ENCODE results near the gene OBI1. TPM values are rescaled to one million over a fixed set of nuclear protein-coding genes. Genes with fewer than 3 reads are reported as not detected.
A peak's percentile ranks its signal among the peaks of the same experiment; 100 is the strongest.

OBI1 gene
- total and polyA plus RNA-seq, 2 donors (not counting 3 experiments of a cell fraction or from before 2014, with no cell fraction given): 5.0 to 16.1 TPM

- peaks cover 82 to 96% of the 10 kb centered on the region in 2 experiments for H3K27me3 ChIP-seq (ENCODE audit: control insufficient read depth in 2 of 2, insufficient read depth in 2 of 2, low read length in 2 of 2)
- dilution Hi-C loops (cut with MboI; ENCODE audit: extremely low pct_ligation_motif_present, low sequenced_read_pairs) (no loop called here), intact Hi-C loops (cut with micrococcal nuclease) (loop anchor here (2.0 to 5.0 kb wide), 2 partner anchors 52 to 277 kb away; no protein-coding TSS in a partner anchor)
- H3K4me2 ChIP-seq (ENCODE audit: insufficient read depth, low read length): no peak overlapping the region
- H3K4me3 ChIP-seq (replicated peaks in 1 of 3; ENCODE audit: insufficient read depth in 1 of 3, low read depth in 1 of 3, low read length in 3 of 3): no peak overlapping the region
- DNase-seq (ENCODE audit: low read depth, low spot score): no peak
- CTCF ChIA-PET: no interaction called here
- no peaks in the 10 kb centered on the region for H4K20me1 ChIP-seq (replicated peaks; ENCODE audit: control insufficient read depth, extremely low read depth, insufficient read depth, low read length)
- no peak for FAIRE-seq
- H2AFZ ChIP-seq (ENCODE audit: low read depth, low read length): no peak overlapping the region
- peaks cover 6% of the 10 kb centered on the region for H3K4me1 ChIP-seq (ENCODE audit: control insufficient read depth, extremely low read depth, insufficient read depth, low read length)
- BruUV-seq (replicated peaks): no TSS peak
- H3K27ac ChIP-seq (ENCODE audit: insufficient read depth, low read depth, low read length): no peak overlapping the region
- no peaks in the 10 kb centered on the region for H3K79me2 ChIP-seq (ENCODE audit: control insufficient read depth, insufficient read depth, low read length)
- TF ChIP-seq POLR2A (IDR thresholded peaks at IDR 0.05; ENCODE audit: low read depth, low read length) (no peak), MYC (IDR thresholded peaks at IDR 0.05; ENCODE audit: low read depth, low read length) (no peak), MAX (IDR thresholded peaks at IDR 0.05; ENCODE audit: insufficient read depth, insufficient read length) (no peak)
- no peaks in the 10 kb centered on the region for H3K36me3 ChIP-seq (ENCODE audit: control insufficient read depth in 2 of 2, extremely low read depth in 1 of 2, insufficient read depth in 2 of 2, low read length in 2 of 2)
- no peaks in the 10 kb centered on the region for H3K9me1 ChIP-seq (replicated peaks; ENCODE audit: control insufficient read depth, extremely low read depth, insufficient read depth, low read length)
- POLR2A ChIA-PET: no interaction called here
- no peak overlapping the region for H3K9ac ChIP-seq (replicated peaks; ENCODE audit: extremely low read depth, insufficient read depth, low read length)
- no peaks in the 10 kb centered on the region for H3K9me3 ChIP-seq (replicated peaks; ENCODE audit: control insufficient read depth, insufficient read depth, low read length)
Measured at GRCh38 chr13:78598966-78599644, 59.9 kb downstream of the OBI1 start.

- Histone ChIP-seq H3K9me1 (replicated peaks; ENCODE audit: control insufficient read depth, extremely low read depth, insufficient read depth, low read length) (no peaks in the 10 kb centered on the region), H3K9ac (replicated peaks; ENCODE audit: extremely low read depth, insufficient read depth, low read length) (no peak overlapping the region), H4K20me1 (replicated peaks; ENCODE audit: control insufficient read depth, extremely low read depth, insufficient read depth, low read length) (no peaks in the 10 kb centered on the region), H3K27ac (ENCODE audit: insufficient read depth, low read depth, low read length) (no peak overlapping the region), H3K27me3 (ENCODE audit: control insufficient read depth in 2 of 2, insufficient read depth in 2 of 2, low read length in 2 of 2) (peaks cover 85 to 96% of the 10 kb centered on the region in 2 experiments), H3K4me3 (replicated peaks in 1 of 3; ENCODE audit: insufficient read depth in 1 of 3, low read depth in 1 of 3, low read length in 3 of 3) (no peak overlapping the region), H3K4me1 (ENCODE audit: control insufficient read depth, extremely low read depth, insufficient read depth, low read length) (peaks cover 6% of the 10 kb centered on the region), H3K36me3 (ENCODE audit: control insufficient read depth in 2 of 2, extremely low read depth in 1 of 2, insufficient read depth in 2 of 2, low read length in 2 of 2) (no peaks in the 10 kb centered on the region), H2AFZ (ENCODE audit: low read depth, low read length) (no peak overlapping the region), H3K79me2 (ENCODE audit: control insufficient read depth, insufficient read depth, low read length) (no peaks in the 10 kb centered on the region), H3K9me3 (replicated peaks; ENCODE audit: control insufficient read depth, insufficient read depth, low read length) (no peaks in the 10 kb centered on the region), H3K4me2 (ENCODE audit: insufficient read depth, low read length) (no peak overlapping the region)
- no peak for TF ChIP-seq MYC (IDR thresholded peaks at IDR 0.05; ENCODE audit: low read depth, low read length)
- TF ChIP-seq POLR2AphosphoS5 (IDR thresholded peaks at IDR 0.05; ENCODE audit: insufficient read depth, low read depth, low read length): no peak
- no peak for TF ChIP-seq FOS (IDR thresholded peaks at IDR 0.05; ENCODE audit: borderline replicate concordance, insufficient read depth, low read length)
- no peak for TF ChIP-seq JUN (IDR thresholded peaks at IDR 0.05; ENCODE audit: borderline replicate concordance, insufficient read depth, insufficient read length, low read depth)
- no peak for TF ChIP-seq EZH2 (IDR thresholded peaks at IDR 0.05; ENCODE audit: borderline replicate concordance, low read depth, low read length, severe bottlenecking)
- no peak for TF ChIP-seq CTCF (IDR thresholded peaks at IDR 0.05; ENCODE audit: extremely low read depth in 1 of 2, insufficient read depth in 1 of 2, low read depth in 1 of 2, low read length in 2 of 2)
- TF ChIP-seq GATA2 (IDR thresholded peaks at IDR 0.05; ENCODE audit: insufficient read depth, insufficient read length, low read depth, low read length): no peak
- no peak for TF ChIP-seq MAX (IDR thresholded peaks at IDR 0.05; ENCODE audit: insufficient read depth, insufficient read length)
- TF ChIP-seq POLR2A (IDR thresholded peaks at IDR 0.05; ENCODE audit: low read depth, low read length): no peak
- intact Hi-C loops (cut with micrococcal nuclease): loop anchor here (2.0 to 5.0 kb wide), 2 partner anchors 53 to 276 kb away; no protein-coding TSS in a partner anchor
- DNase-seq (ENCODE audit: low read depth, low spot score) (no peak), FAIRE-seq (peak; percentile 40)
- no TSS peak for BruUV-seq (replicated peaks)
- ChIA-PET CTCF (interaction anchor here (1.3 kb wide), 2 partner anchors 12 to 357 kb away, joined by 3 read pairs; no protein-coding TSS in a partner anchor), POLR2A (no interaction called here)
- dilution Hi-C loops (cut with MboI; ENCODE audit: extremely low pct_ligation_motif_present, low sequenced_read_pairs): no loop called here
Measured at GRCh38 chr13:78598116-78598781, 60.7 kb downstream of the OBI1 start.
